HG03439 (cell line): Measurements from ENCODE around the gene RTKN2.

Experiments used
- ATAC-seq: cut with Tn5 transposase; IDR thresholded peaks from one replicate; pipeline ENCODE4 v1.9.1; 2021; ENCODE audit warnings: mild to moderate bottlenecking, moderate library complexity; ENCODE audit not compliant: unreplicated experiment

RTKN2 gene

GRCh38 chr10:62180677-62181076 is 88.0 kb downstream of the RTKN2 start:
- no peak for ATAC-seq

GRCh38 chr10:62178568-62178967 is 90.1 kb downstream of the RTKN2 start:
- no peak for ATAC-seq

GRCh38 chr10:62177111-62177510 is 91.5 kb downstream of the RTKN2 start:
- ATAC-seq: no peak

GRCh38 chr10:62175251-62175650 is 93.4 kb downstream of the RTKN2 start:
- no peak for ATAC-seq

GRCh38 chr10:62172465-62172864 is 96.2 kb downstream of the RTKN2 start:
- ATAC-seq: no peak

- no peak for ATAC-seq
Observed at GRCh38 chr10:62171791-62172190, 96.9 kb downstream of the RTKN2 start.

GRCh38 chr10:62170732-62171131 is 97.9 kb downstream of the RTKN2 start:
- ATAC-seq: no peak

GRCh38 chr10:62166331-62167131 is 102.1 kb downstream of the RTKN2 start:
- ATAC-seq: peak; percentile 81

- ATAC-seq: no peak
Observed at GRCh38 chr10:62165803-62166202, 102.8 kb downstream of the RTKN2 start.

GRCh38 chr10:62163024-62163423 is 105.6 kb downstream of the RTKN2 start:
- no peak for ATAC-seq

GRCh38 chr10:62162261-62162981 is 106.2 kb downstream of the RTKN2 start:
- no peak for ATAC-seq

- no peak for ATAC-seq
Observed at GRCh38 chr10:62159351-62159750, 109.3 kb downstream of the RTKN2 start.

- ATAC-seq: no peak
Observed at GRCh38 chr10:62157601-62158000, 111.0 kb downstream of the RTKN2 start.

- no peak for ATAC-seq
Observed at GRCh38 chr10:62155054-62155680, 113.5 kb downstream of the RTKN2 start.

GRCh38 chr10:62154231-62154630 is 114.4 kb downstream of the RTKN2 start:
- no peak for ATAC-seq

GRCh38 chr10:62153191-62153590 is 115.5 kb downstream of the RTKN2 start:
- ATAC-seq: no peak

- no peak for ATAC-seq
Observed at GRCh38 chr10:62149621-62150020, 119.0 kb downstream of the RTKN2 start.

GRCh38 chr10:62148155-62148554 is 120.5 kb downstream of the RTKN2 start:
- no peak for ATAC-seq

- ATAC-seq: no peak
Observed at GRCh38 chr10:62147425-62147824, 121.2 kb downstream of the RTKN2 start.

GRCh38 chr10:62136931-62137330 is 131.7 kb downstream of the RTKN2 start:
- no peak for ATAC-seq

- peak; percentile 84 for ATAC-seq
Observed at GRCh38 chr10:62133618-62134017, 135.0 kb downstream of the RTKN2 start.
